ENCODE measurements around the gene BIRC2. TPM values are rescaled to one million over a fixed set of nuclear protein-coding genes. Genes with fewer than 3 reads are reported as not detected.

The BIRC2 gene
- total RNA-seq, 1 experiment from 2014 or later, result 65.9 TPM

Other genes starting within 250 kb of the BIRC2 start
- gene YAP1, start 236.8 kb upstream of the BIRC2 start, total RNA-seq (2014; rRNA removed), result 99.4 and 118 TPM in 2 replicates
- gene BIRC3, start 29.7 kb upstream of the BIRC2 start, total RNA-seq (2014; rRNA removed), result 0.40 and 0.64 TPM in 2 replicates
- gene TMEM123, start 105.6 kb downstream of the BIRC2 start, total RNA-seq (2014; rRNA removed), result 132 and 149 TPM in 2 replicates
- 1.3 and 1.4 TPM in 2 replicates for gene MMP7, start 183.5 kb downstream of the BIRC2 start, total RNA-seq (2014; rRNA removed)